ENCODE results near the gene COL2A1.

COL2A1 gene

GRCh38 chr12:47975036-47975620 is 29.1 kb downstream of the COL2A1 start:
- ATAC-seq = no peak
- TF ChIP-seq ZNF70 (CRISPR knock-in tag; IDR thresholded peaks at IDR 0.05) = no peak
- TF ChIP-seq ARNTL (CRISPR knock-in tag; IDR thresholded peaks at IDR 0.05; ENCODE audit: borderline replicate concordance, low read depth) = no peak
- no peak for TF ChIP-seq GLIS3 (CRISPR knock-in tag; IDR thresholded peaks at IDR 0.05)
- no peak for TF ChIP-seq CSRNP3 (CRISPR knock-in tag; IDR thresholded peaks at IDR 0.05)
- TF ChIP-seq, protein P1, sequence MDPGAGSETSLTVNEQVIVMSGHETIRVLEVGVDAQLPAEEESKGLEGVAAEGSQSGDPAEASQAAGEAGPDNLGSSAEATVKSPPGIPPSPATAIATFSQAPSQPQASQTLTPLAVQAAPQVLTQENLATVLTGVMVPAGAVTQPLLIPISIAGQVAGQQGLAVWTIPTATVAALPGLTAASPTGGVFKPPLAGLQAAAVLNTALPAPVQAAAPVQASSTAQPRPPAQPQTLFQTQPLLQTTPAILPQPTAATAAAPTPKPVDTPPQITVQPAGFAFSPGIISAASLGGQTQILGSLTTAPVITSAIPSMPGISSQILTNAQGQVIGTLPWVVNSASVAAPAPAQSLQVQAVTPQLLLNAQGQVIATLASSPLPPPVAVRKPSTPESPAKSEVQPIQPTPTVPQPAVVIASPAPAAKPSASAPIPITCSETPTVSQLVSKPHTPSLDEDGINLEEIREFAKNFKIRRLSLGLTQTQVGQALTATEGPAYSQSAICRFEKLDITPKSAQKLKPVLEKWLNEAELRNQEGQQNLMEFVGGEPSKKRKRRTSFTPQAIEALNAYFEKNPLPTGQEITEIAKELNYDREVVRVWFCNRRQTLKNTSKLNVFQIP (CRISPR knock-in tag; IDR thresholded peaks at IDR 0.05; ENCODE audit: borderline replicate concordance, low read depth) = no peak
- TF ChIP-seq PATZ1 (CRISPR knock-in tag; IDR thresholded peaks at IDR 0.05; ENCODE audit: borderline replicate concordance) = no peak
- no peak for TF ChIP-seq ZNF565 (CRISPR knock-in tag; conservative IDR thresholded peaks at IDR 0.05; ENCODE audit: low read depth)
- no peak for TF ChIP-seq TOX (CRISPR knock-in tag; IDR thresholded peaks at IDR 0.05; ENCODE audit: borderline replicate concordance)
- TF ChIP-seq OSR1 (CRISPR knock-in tag; IDR thresholded peaks at IDR 0.05) = no peak
- no peak for TF ChIP-seq CREB5 (CRISPR knock-in tag; IDR thresholded peaks at IDR 0.05; ENCODE audit: low read depth)
- no peak for TF ChIP-seq RARB (CRISPR knock-in tag; IDR thresholded peaks at IDR 0.05)

DNA sequence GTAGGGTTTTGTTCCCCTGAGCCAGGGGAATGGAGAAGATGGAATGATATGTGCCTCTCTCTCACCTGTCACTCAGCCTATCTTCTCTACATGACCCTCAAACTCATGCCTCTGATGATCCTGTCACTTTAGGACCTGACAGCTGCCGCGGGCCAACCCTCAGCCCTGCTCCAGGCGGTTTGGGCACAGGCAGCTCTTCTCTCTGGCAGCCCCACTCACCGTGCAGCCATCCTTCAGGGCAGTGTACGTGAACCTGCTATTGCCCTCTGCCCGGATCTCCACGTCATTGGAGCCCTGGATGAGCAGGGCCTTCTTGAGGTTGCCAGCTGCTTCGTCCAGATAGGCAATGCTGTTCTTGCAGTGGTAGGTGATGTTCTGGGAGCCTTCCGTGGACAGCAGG is 30.4 kb downstream of the COL2A1 start:
- no peak for ATAC-seq
- no peak for TF ChIP-seq ZNF70 (CRISPR knock-in tag; IDR thresholded peaks at IDR 0.05)
- TF ChIP-seq, protein P1 (CRISPR knock-in tag; IDR thresholded peaks at IDR 0.05; ENCODE audit: borderline replicate concordance, low read depth) = no peak
- no peak for TF ChIP-seq ZNF565 (CRISPR knock-in tag; conservative IDR thresholded peaks at IDR 0.05; ENCODE audit: low read depth)
- TF ChIP-seq CREB5 (CRISPR knock-in tag; IDR thresholded peaks at IDR 0.05; ENCODE audit: low read depth) = no peak
- TF ChIP-seq GLIS3 (CRISPR knock-in tag; IDR thresholded peaks at IDR 0.05) = no peak
- TF ChIP-seq ESRRG (CRISPR knock-in tag; IDR thresholded peaks at IDR 0.05) = no peak
- TF ChIP-seq PPARA (CRISPR knock-in tag; IDR thresholded peaks at IDR 0.05; ENCODE audit: borderline replicate concordance) = no peak
- no peak for TF ChIP-seq TOX (CRISPR knock-in tag; IDR thresholded peaks at IDR 0.05; ENCODE audit: borderline replicate concordance)
- TF ChIP-seq OSR1 (CRISPR knock-in tag; IDR thresholded peaks at IDR 0.05) = no peak
- TF ChIP-seq, protein P2, sequence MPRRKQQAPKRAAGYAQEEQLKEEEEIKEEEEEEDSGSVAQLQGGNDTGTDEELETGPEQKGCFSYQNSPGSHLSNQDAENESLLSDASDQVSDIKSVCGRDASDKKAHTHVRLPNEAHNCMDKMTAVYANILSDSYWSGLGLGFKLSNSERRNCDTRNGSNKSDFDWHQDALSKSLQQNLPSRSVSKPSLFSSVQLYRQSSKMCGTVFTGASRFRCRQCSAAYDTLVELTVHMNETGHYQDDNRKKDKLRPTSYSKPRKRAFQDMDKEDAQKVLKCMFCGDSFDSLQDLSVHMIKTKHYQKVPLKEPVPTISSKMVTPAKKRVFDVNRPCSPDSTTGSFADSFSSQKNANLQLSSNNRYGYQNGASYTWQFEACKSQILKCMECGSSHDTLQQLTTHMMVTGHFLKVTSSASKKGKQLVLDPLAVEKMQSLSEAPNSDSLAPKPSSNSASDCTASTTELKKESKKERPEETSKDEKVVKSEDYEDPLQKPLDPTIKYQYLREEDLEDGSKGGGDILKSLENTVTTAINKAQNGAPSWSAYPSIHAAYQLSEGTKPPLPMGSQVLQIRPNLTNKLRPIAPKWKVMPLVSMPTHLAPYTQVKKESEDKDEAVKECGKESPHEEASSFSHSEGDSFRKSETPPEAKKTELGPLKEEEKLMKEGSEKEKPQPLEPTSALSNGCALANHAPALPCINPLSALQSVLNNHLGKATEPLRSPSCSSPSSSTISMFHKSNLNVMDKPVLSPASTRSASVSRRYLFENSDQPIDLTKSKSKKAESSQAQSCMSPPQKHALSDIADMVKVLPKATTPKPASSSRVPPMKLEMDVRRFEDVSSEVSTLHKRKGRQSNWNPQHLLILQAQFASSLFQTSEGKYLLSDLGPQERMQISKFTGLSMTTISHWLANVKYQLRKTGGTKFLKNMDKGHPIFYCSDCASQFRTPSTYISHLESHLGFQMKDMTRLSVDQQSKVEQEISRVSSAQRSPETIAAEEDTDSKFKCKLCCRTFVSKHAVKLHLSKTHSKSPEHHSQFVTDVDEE (CRISPR knock-in tag; IDR thresholded peaks at IDR 0.05) = no peak
- no peak for TF ChIP-seq ZFP30 (CRISPR knock-in tag; IDR thresholded peaks at IDR 0.05)
- TF ChIP-seq BACH2 (CRISPR knock-in tag; IDR thresholded peaks at IDR 0.05; ENCODE audit: borderline replicate concordance) = no peak
- no peak for TF ChIP-seq PATZ1 (CRISPR knock-in tag; IDR thresholded peaks at IDR 0.05; ENCODE audit: borderline replicate concordance)
- TF ChIP-seq SNAI2 (CRISPR knock-in tag; IDR thresholded peaks at IDR 0.05) = no peak
- TF ChIP-seq ZFP3 (CRISPR knock-in tag; IDR thresholded peaks at IDR 0.05) = no peak
